SK-N-SH (cell line): Measurements from ENCODE around the gene SNX15. TPM values are rescaled to one million over a fixed set of nuclear protein-coding genes. Genes with fewer than 3 reads are reported as not detected.

Source experiments
- CTCF ChIA-PET: fragments of 300-600, 350-600 bp; formaldehyde crosslinking; extraction: SDS; loops from one replicate; lab custom pipeline; 2021; lab: Yijun Ruan, JAX
- POLR2A ChIA-PET: fragments of 350-600 bp; sonication (Branson Sonifier 250); formaldehyde crosslinking; extraction: SDS; loops from one replicate; lab custom pipeline; 2020; ENCODE audit warnings: antibody characterized with exemption, inconsistent platforms; lab: Yijun Ruan, JAX
- DNase-seq: peaks from one replicate; pipeline ENCODE4 v3.0.0; 2012
- H2AFZ ChIP-seq: fragments of 200-600 bp; sonication (generic); 2 replicates; pipeline ENCODE4 v1.8.1; 2016; ENCODE audit warnings: antibody characterized with exemption, mild to moderate bottlenecking, low read depth
- H3F3A ChIP-seq: fragments of 200-600 bp; sonication (generic); replicated peaks from 2 replicates; pipeline ENCODE3; 2016; ENCODE audit warnings: antibody characterized with exemption, mild to moderate bottlenecking; ENCODE audit not compliant: insufficient read depth
- H3K27ac ChIP-seq, 2 experiments: fragments of 200-500 bp in 1 of 2; fragments of 200-600 bp in 1 of 2; sonication (Bioruptor generic) in 1 of 2; sonication (generic), shearing (Covaris generic) in 1 of 2; 2 replicates each; pipeline versions ENCODE4 v1.5.1 to v1.6.1; 2014 to 2016; ENCODE audit warnings: low read depth in 2 of 2, inconsistent platforms in 1 of 2, low read length in 1 of 2, mild to moderate bottlenecking in 1 of 2, mixed read lengths in 1 of 2
- H3K27me3 ChIP-seq: fragments of 200-600 bp; sonication (generic), shearing (Covaris generic); 2 replicates; pipeline ENCODE4 v1.6.1; 2016; ENCODE audit warnings: mixed run types; ENCODE audit not compliant: insufficient read depth
- H3K36me3 ChIP-seq, 2 experiments: fragments of 200-500 bp in 1 of 2; fragments of 200-600 bp in 1 of 2; sonication (Bioruptor generic) in 1 of 2; sonication (generic) in 1 of 2; replicated peaks in 1 of 2; 2 replicates each; pipeline versions ENCODE3 to v1.5.1; 2014 to 2016; ENCODE audit warnings: low read length in 1 of 2, mild to moderate bottlenecking in 1 of 2; ENCODE audit not compliant: insufficient read depth in 2 of 2, control insufficient read depth in 1 of 2
- H3K4me1 ChIP-seq, 2 experiments: fragments of 200-500 bp in 1 of 2; fragments of 200-600 bp in 1 of 2; sonication (Bioruptor generic) in 1 of 2; sonication (generic), shearing (Covaris generic) in 1 of 2; 2 replicates each; pipeline versions ENCODE4 v1.5.1 to v1.6.1; 2014 to 2016; ENCODE audit warnings: low read depth in 1 of 2, low read length in 1 of 2, mixed run types in 1 of 2; ENCODE audit not compliant: insufficient read depth in 2 of 2, control insufficient read depth in 1 of 2
- H3K4me2 ChIP-seq: fragments of 200-600 bp; sonication (generic), shearing (Covaris generic); 2 replicates; pipeline ENCODE4 v1.6.1; 2017; ENCODE audit warnings: mixed run types
- H3K4me3 ChIP-seq, 2 experiments: fragments of 200-500 bp in 1 of 2; fragments of 200-600 bp in 1 of 2; sonication (Bioruptor generic) in 1 of 2; sonication (generic), shearing (Covaris generic) in 1 of 2; 2 replicates each; pipeline versions ENCODE4 v1.5.1 to v1.8.1; 2014 to 2016; ENCODE audit warnings: low read depth in 2 of 2, inconsistent platforms in 1 of 2, low read length in 1 of 2, mild to moderate bottlenecking in 1 of 2, mixed read lengths in 1 of 2, moderate library complexity in 1 of 2
- H3K79me2 ChIP-seq: fragments of 200-600 bp; sonication (generic); 2 replicates; pipeline ENCODE4 v1.8.1; 2017; ENCODE audit warnings: mild to moderate bottlenecking; ENCODE audit not compliant: insufficient read depth
- H3K9ac ChIP-seq: fragments of 200-600 bp; sonication (generic); 2 replicates; pipeline ENCODE4 v1.6.1; 2017; ENCODE audit warnings: mixed run types
- H3K9me2 ChIP-seq: fragments of 200-600 bp; sonication (generic); 2 replicates; pipeline ENCODE4 v1.6.1; 2017; ENCODE audit warnings: mixed run types
- H3K9me3 ChIP-seq: fragments of 200-600 bp; sonication (generic); 2 replicates; pipeline ENCODE4 v1.6.1; 2017; ENCODE audit warnings: mixed run types, mild to moderate bottlenecking, moderate library complexity
- H4K20me1 ChIP-seq: fragments of 200-600 bp; sonication (generic); 2 replicates; pipeline ENCODE4 v1.6.1; 2017; ENCODE audit warnings: mild to moderate bottlenecking, mixed run types; ENCODE audit not compliant: insufficient read depth
- CHD2 ChIP-seq: fragments of 150-350 bp; IDR thresholded peaks from 2 replicates; pipeline ENCODE4 v1.6.1; 2018; ENCODE audit warnings: low read length; ENCODE audit not compliant: partially characterized antibody
- EP300 ChIP-seq, 2 experiments: IDR thresholded peaks; 2 replicates each; pipeline versions ENCODE4 v1.4.0 to v1.6.1; 2012; ENCODE audit warnings: borderline replicate concordance in 1 of 2, low read depth in 1 of 2, low read length in 1 of 2
- EZH2phosphoT487 ChIP-seq: fragments of 200-600 bp; sonication (generic); IDR thresholded peaks from 2 replicates; pipeline ENCODE4 v1.6.1; 2017; ENCODE audit warnings: low read depth, mixed run types, mild to moderate bottlenecking, antibody characterized with exemption, moderate library complexity, borderline replicate concordance
- FOXJ3 ChIP-seq: sonication (generic); formaldehyde crosslinking; IDR thresholded peaks from 2 replicates; pipeline ENCODE4 v1.5.1; 2020; ENCODE audit warnings: mild to moderate bottlenecking, missing genetic modification reagents
- GATA2 ChIP-seq: sonication (generic); formaldehyde crosslinking; IDR thresholded peaks from 2 replicates; pipeline ENCODE4 v1.5.0; 2020; ENCODE audit warnings: mild to moderate bottlenecking, missing genetic modification reagents
- JUND ChIP-seq: IDR thresholded peaks from 2 replicates; pipeline ENCODE4 v1.4.0; 2012
- NFIC ChIP-seq: IDR thresholded peaks from 2 replicates; pipeline ENCODE4 v1.4.0; 2012; ENCODE audit warnings: borderline replicate concordance
- POLR2AphosphoS5 ChIP-seq: IDR thresholded peaks from 2 replicates; pipeline ENCODE4 v1.6.1; 2012; ENCODE audit warnings: low read depth, low read length
- RAD21 ChIP-seq: IDR thresholded peaks from 2 replicates; pipeline ENCODE4 v1.6.1; 2012; ENCODE audit warnings: mild to moderate bottlenecking, low read length
- SIN3A ChIP-seq: IDR thresholded peaks from 2 replicates; pipeline ENCODE4 v1.6.1; 2012; ENCODE audit warnings: low read depth, mild to moderate bottlenecking, low read length, moderate library complexity, borderline replicate concordance
- SMC3 ChIP-seq: IDR thresholded peaks from 2 replicates; pipeline ENCODE4 v1.6.1; 2012; ENCODE audit warnings: low read depth, low read length, improper control_type of control experiment
- TAF1 ChIP-seq: IDR thresholded peaks from 2 replicates; pipeline ENCODE4 v1.6.1; 2012; ENCODE audit warnings: low read depth, mild to moderate bottlenecking, low read length, moderate library complexity, borderline replicate concordance
- TCF12 ChIP-seq: IDR thresholded peaks from 2 replicates; pipeline ENCODE4 v1.4.0; 2012
- WGBS: methylation state at CpG from one replicate; pipeline ENCODE4 v1.1.6; 2017; ENCODE audit warnings: low lambda C conversion rate; 5-methylcytosine and 5-hydroxymethylcytosine counted together
- polyA plus RNA-seq, 3 experiments: library from polyadenylated mRNA; depleted of rRNA; stranded (reverse); fragments of >200 nt; gene quantifications; 2 replicates each; pipeline ENCODE4 v1.2.3, GENCODE V29; 2012
- TF ChIP-seq, protein P1 (sequence below): IDR thresholded peaks from 2 replicates; pipeline ENCODE4 v1.4.0; 2012; ENCODE audit warnings: low read depth, borderline replicate concordance
- TF ChIP-seq, protein P2 (sequence below): IDR thresholded peaks from 2 replicates; pipeline ENCODE4 v1.6.1; 2012; ENCODE audit warnings: mild to moderate bottlenecking, low read depth, low read length, moderate library complexity
- TF ChIP-seq, protein P3 (sequence below): fragments of 200-600 bp; sonication (generic); IDR thresholded peaks from 2 replicates; pipeline ENCODE4 v1.6.1; 2017; ENCODE audit warnings: antibody characterized with exemption, mild to moderate bottlenecking, moderate library complexity
- TF ChIP-seq, protein P4 (sequence below): IDR thresholded peaks from 2 replicates; pipeline ENCODE4 v1.4.0; 2012; ENCODE audit warnings: low read depth, borderline replicate concordance
- TF ChIP-seq, protein P5 (sequence below): IDR thresholded peaks from 2 replicates; pipeline ENCODE4; 2012

The SNX15 gene
- polyA plus RNA-seq, 1 of the 3 experiments (the other 2 are of a cell fraction): 17.2 TPM

DNA sequence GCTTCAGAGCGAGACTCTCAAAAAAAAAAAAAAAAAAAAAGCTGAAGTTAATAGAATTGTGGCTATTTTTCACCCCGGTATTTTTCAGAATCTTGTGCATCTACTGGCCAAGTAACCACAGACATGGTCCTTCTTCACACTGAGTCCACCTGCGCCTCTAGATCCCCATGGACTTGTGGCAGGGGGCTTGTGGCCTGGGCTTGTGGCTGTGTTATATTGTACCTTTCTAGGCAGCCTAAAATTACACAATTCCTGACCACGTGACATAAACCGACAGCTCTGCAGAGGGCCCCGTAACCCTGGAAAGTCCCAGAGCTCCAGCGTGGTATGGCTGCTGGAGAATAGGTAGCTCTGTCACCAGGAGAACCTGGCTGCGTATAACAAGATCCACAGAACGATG, 42.0 kb downstream of the SNX15 start:
- H3K9me2 ChIP-seq: no peaks in the 10 kb centered on the region
- no peak for TF ChIP-seq POLR2AphosphoS5
- TF ChIP-seq, protein P1, sequence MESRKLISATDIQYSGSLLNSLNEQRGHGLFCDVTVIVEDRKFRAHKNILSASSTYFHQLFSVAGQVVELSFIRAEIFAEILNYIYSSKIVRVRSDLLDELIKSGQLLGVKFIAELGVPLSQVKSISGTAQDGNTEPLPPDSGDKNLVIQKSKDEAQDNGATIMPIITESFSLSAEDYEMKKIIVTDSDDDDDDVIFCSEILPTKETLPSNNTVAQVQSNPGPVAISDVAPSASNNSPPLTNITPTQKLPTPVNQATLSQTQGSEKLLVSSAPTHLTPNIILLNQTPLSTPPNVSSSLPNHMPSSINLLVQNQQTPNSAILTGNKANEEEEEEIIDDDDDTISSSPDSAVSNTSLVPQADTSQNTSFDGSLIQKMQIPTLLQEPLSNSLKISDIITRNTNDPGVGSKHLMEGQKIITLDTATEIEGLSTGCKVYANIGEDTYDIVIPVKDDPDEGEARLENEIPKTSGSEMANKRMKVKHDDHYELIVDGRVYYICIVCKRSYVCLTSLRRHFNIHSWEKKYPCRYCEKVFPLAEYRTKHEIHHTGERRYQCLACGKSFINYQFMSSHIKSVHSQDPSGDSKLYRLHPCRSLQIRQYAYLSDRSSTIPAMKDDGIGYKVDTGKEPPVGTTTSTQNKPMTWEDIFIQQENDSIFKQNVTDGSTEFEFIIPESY: no peak
- TF ChIP-seq EZH2phosphoT487: no peak
- TF ChIP-seq, protein P2, sequence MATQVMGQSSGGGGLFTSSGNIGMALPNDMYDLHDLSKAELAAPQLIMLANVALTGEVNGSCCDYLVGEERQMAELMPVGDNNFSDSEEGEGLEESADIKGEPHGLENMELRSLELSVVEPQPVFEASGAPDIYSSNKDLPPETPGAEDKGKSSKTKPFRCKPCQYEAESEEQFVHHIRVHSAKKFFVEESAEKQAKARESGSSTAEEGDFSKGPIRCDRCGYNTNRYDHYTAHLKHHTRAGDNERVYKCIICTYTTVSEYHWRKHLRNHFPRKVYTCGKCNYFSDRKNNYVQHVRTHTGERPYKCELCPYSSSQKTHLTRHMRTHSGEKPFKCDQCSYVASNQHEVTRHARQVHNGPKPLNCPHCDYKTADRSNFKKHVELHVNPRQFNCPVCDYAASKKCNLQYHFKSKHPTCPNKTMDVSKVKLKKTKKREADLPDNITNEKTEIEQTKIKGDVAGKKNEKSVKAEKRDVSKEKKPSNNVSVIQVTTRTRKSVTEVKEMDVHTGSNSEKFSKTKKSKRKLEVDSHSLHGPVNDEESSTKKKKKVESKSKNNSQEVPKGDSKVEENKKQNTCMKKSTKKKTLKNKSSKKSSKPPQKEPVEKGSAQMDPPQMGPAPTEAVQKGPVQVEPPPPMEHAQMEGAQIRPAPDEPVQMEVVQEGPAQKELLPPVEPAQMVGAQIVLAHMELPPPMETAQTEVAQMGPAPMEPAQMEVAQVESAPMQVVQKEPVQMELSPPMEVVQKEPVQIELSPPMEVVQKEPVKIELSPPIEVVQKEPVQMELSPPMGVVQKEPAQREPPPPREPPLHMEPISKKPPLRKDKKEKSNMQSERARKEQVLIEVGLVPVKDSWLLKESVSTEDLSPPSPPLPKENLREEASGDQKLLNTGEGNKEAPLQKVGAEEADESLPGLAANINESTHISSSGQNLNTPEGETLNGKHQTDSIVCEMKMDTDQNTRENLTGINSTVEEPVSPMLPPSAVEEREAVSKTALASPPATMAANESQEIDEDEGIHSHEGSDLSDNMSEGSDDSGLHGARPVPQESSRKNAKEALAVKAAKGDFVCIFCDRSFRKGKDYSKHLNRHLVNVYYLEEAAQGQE: no peak
- TF ChIP-seq, protein P3, sequence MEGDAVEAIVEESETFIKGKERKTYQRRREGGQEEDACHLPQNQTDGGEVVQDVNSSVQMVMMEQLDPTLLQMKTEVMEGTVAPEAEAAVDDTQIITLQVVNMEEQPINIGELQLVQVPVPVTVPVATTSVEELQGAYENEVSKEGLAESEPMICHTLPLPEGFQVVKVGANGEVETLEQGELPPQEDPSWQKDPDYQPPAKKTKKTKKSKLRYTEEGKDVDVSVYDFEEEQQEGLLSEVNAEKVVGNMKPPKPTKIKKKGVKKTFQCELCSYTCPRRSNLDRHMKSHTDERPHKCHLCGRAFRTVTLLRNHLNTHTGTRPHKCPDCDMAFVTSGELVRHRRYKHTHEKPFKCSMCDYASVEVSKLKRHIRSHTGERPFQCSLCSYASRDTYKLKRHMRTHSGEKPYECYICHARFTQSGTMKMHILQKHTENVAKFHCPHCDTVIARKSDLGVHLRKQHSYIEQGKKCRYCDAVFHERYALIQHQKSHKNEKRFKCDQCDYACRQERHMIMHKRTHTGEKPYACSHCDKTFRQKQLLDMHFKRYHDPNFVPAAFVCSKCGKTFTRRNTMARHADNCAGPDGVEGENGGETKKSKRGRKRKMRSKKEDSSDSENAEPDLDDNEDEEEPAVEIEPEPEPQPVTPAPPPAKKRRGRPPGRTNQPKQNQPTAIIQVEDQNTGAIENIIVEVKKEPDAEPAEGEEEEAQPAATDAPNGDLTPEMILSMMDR: no peak
- no peak for TF ChIP-seq CHD2
- TF ChIP-seq, protein P4, sequence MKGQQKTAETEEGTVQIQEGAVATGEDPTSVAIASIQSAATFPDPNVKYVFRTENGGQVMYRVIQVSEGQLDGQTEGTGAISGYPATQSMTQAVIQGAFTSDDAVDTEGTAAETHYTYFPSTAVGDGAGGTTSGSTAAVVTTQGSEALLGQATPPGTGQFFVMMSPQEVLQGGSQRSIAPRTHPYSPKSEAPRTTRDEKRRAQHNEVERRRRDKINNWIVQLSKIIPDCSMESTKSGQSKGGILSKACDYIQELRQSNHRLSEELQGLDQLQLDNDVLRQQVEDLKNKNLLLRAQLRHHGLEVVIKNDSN: no peak
- TF ChIP-seq GATA2 (CRISPR knock-in tag): no peak
- TF ChIP-seq NFIC: no peak
- TF ChIP-seq SMC3: no peak
- TF ChIP-seq TCF12: no peak
- no peak for TF ChIP-seq TAF1
- no peak for TF ChIP-seq SIN3A
- no peak for TF ChIP-seq RAD21
- TF ChIP-seq EP300 (IDR thresholded peaks at IDR 0.05; ENCODE audit: borderline replicate concordance in 1 of 2, low read depth in 1 of 2, low read length in 1 of 2): no peak
- TF ChIP-seq, protein P5, sequence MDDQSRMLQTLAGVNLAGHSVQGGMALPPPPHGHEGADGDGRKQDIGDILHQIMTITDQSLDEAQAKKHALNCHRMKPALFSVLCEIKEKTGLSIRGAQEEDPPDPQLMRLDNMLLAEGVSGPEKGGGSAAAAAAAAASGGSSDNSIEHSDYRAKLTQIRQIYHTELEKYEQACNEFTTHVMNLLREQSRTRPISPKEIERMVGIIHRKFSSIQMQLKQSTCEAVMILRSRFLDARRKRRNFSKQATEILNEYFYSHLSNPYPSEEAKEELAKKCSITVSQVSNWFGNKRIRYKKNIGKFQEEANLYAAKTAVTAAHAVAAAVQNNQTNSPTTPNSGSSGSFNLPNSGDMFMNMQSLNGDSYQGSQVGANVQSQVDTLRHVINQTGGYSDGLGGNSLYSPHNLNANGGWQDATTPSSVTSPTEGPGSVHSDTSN: no peak
- no peak for TF ChIP-seq FOXJ3 (CRISPR knock-in tag)
- no peak for TF ChIP-seq JUND
- TF ChIP-seq, all 33 proteins: peak for 0
- Histone ChIP-seq H3F3A (no peaks in the 10 kb centered on the region), H2AFZ (no peak overlapping the region), H3K27me3 (no peaks in the 10 kb centered on the region), H3K27ac (no peak overlapping the region), H3K4me1 (no peaks in the 10 kb centered on the region; a peak in 1 of 4 replicates), H3K9me3 (no peaks in the 10 kb centered on the region), H3K4me3 (no peak overlapping the region), H3K4me2 (no peak overlapping the region), H4K20me1 (no peaks in the 10 kb centered on the region), H3K79me2 (no peaks in the 10 kb centered on the region), H3K9ac (no peak overlapping the region), H3K36me3 (no peaks in the 10 kb centered on the region)
- 71% methylated on average over 9 of the region's 9 CpGs for WGBS
- CTCF ChIA-PET: interaction anchor here (1.1 to 1.8 kb wide), 2 partner anchors 9 to 55 kb away, joined by 3 to 5 read pairs; partner anchors contain the start of gene ARL2
- POLR2A ChIA-PET: no interaction called here
- DNase-seq: no peak
